MM.1S (cell line): ENCODE data around the gene BCKDK.
"Not testable (repeated sequence)": the region's sequence is repeated elsewhere in the genome, so short reads cannot be mapped to it uniquely, and the experiment has no call there.

Experiments used
- CTCF ChIP-seq: fragments of 300-600 bp; sonication (generic); IDR thresholded peaks from 2 replicates; pipeline ENCODE4 v1.5.1; 2016; ENCODE audit warnings: antibody characterized with exemption, low read length, mixed read lengths
- EZH2phosphoT487 ChIP-seq: fragments of 300-600 bp; sonication (generic); IDR thresholded peaks from 2 replicates; pipeline ENCODE4 v1.6.1; 2018; ENCODE audit warnings: antibody characterized with exemption, low read length

DNA sequence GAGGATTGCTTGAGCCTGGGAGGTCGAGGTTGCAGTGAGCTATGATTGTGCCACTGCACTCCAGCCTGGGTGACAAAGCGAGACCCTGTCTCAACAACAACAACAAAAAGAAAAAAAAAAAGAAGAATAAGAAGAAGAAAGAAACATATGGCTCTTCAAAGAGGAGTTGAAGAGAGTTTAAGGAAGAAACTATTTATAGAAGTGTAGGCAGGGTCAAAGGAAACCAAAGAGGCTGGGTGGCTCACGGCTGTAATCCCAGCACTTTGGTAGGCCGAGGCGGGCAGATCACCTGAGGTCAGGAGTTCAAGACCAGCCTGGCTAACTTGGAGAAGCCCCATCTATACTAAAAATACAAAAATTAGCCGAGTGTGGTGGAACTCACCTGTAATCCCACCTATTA lies 42.8 kb downstream of the BCKDK start:
- not testable (repeated sequence) for TF ChIP-seq CTCF, EZH2phosphoT487
